Hepatocyte (in vitro differentiated cells): ENCODE measurements around the gene LPP. TPM values are rescaled to one million over a fixed set of nuclear protein-coding genes. Genes with fewer than 3 reads are reported as not detected.

Experiments
- DNase-seq: peaks from one replicate; pipeline ENCODE4 v3.0.0-alpha.2; 2016; ENCODE audit warnings: low spot score
- H2AFZ ChIP-seq: fragments of 200-600 bp; sonication (generic); 2 replicates; pipeline ENCODE4 v1.6.0; 2016; ENCODE audit warnings: antibody characterized with exemption, mild to moderate bottlenecking
- H3K27ac ChIP-seq: fragments of 200-600 bp; sonication (generic); 2 replicates; pipeline ENCODE4 v1.5.1; 2016; ENCODE audit warnings: mild to moderate bottlenecking
- H3K27me3 ChIP-seq: fragments of 200-600 bp; sonication (generic); 2 replicates; pipeline ENCODE4 v1.6.1; 2016
- H3K36me3 ChIP-seq: fragments of 200-600 bp; sonication (generic); replicated peaks from 2 replicates; pipeline ENCODE4 v1.5.1; 2016; ENCODE audit warnings: low read depth; ENCODE audit not compliant: insufficient read depth
- H3K4me1 ChIP-seq: fragments of 200-600 bp; sonication (generic); 2 replicates; pipeline ENCODE4 v1.5.1; 2016; ENCODE audit warnings: mild to moderate bottlenecking, moderate library complexity; ENCODE audit not compliant: insufficient read depth
- H3K4me2 ChIP-seq: fragments of 200-600 bp; sonication (generic); 2 replicates; pipeline ENCODE4 v1.6.0; 2016
- H3K4me3 ChIP-seq: fragments of 200-600 bp; sonication (generic); 2 replicates; pipeline ENCODE4 v1.5.1; 2016; ENCODE audit warnings: mild to moderate bottlenecking
- H3K79me2 ChIP-seq: fragments of 200-600 bp; sonication (generic); 2 replicates; pipeline ENCODE4 v1.6.0; 2017; ENCODE audit warnings: mild to moderate bottlenecking
- H3K9me2 ChIP-seq: fragments of 200-600 bp; sonication (generic); replicated peaks from 2 replicates; pipeline ENCODE4 v1.6.0; 2017; ENCODE audit warnings: mild to moderate bottlenecking; ENCODE audit not compliant: insufficient read depth
- H3K9me3 ChIP-seq: fragments of 200-600 bp; sonication (generic); 2 replicates; pipeline ENCODE4 v1.5.1; 2016; ENCODE audit warnings: low read depth, mild to moderate bottlenecking
- H4K20me1 ChIP-seq: fragments of 200-600 bp; sonication (generic); 2 replicates; pipeline ENCODE4 v1.6.0; 2016; ENCODE audit warnings: mild to moderate bottlenecking; ENCODE audit not compliant: insufficient read depth, poor library complexity, severe bottlenecking
- CTCF ChIP-seq: fragments of 200-600 bp; sonication (generic); IDR thresholded peaks from 2 replicates; pipeline ENCODE4 v1.5.1; 2016; ENCODE audit warnings: antibody characterized with exemption, mild to moderate bottlenecking; ENCODE audit not compliant: poor library complexity
- EZH2 ChIP-seq: fragments of 200-600 bp; sonication (generic); IDR thresholded peaks from 2 replicates; pipeline ENCODE4 v1.6.1; 2016; ENCODE audit warnings: antibody characterized with exemption, mild to moderate bottlenecking, borderline replicate concordance
- EZH2phosphoT487 ChIP-seq: fragments of 200-600 bp; sonication (generic); IDR thresholded peaks from one replicate; pipeline ENCODE4 v1.6.1; 2018; ENCODE audit warnings: antibody characterized with exemption, mild to moderate bottlenecking, low read depth, moderate library complexity; ENCODE audit not compliant: unreplicated experiment, severe bottlenecking
- WGBS: methylation state at CpG from one replicate; pipeline ENCODE4 v1.1.6; 2016; ENCODE audit warnings: low lambda C conversion rate; ENCODE audit errors: missing lambda C conversion rate; 5-methylcytosine and 5-hydroxymethylcytosine counted together
- polyA plus RNA-seq: library from polyadenylated mRNA; unstranded; fragments of >200 nt; fragmentation: Nextera tagmentation; extraction: Ambion mirVana; gene quantifications from 2 replicates; pipeline ENCODE4 v1.2.1, GENCODE V29; 2016
- total RNA-seq: library from RNA; depleted of rRNA; stranded (reverse); fragments of >200 nt; gene quantifications from 2 replicates; pipeline ENCODE4 v1.2.3, GENCODE V29; 2014

LPP gene
- total and polyA plus RNA-seq, 2 experiments from 2014 or later: 53.2 to 73.8 TPM

DNA sequence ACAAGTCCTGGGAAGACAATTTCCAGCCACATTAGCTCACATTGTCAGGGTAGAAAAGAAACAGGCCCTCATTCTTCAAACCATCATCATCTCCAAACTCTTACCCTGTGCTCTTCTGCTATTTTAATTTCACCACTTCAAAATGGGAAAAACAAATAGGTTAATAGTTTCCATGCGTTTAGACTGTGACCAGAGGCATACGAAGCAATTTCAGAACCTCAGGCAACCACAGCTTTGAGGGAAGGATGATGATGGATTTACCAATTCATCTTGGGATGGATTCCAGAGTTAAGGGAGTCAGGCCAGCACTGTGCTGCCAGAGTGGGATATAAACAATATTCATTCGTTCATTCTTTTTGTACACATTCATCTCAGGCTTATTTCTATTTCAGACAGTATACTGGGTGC lies 710.0 kb downstream of the LPP start:
- H3K4me1 ChIP-seq: peaks cover 11% of the 10 kb centered on the region
- no peak overlapping the region for H3K4me3 ChIP-seq
- no peaks in the 10 kb centered on the region for H3K36me3 ChIP-seq
- TF ChIP-seq EZH2phosphoT487 (no peak), EZH2 (no peak), CTCF (no peak)
- no peaks in the 10 kb centered on the region for H3K79me2 ChIP-seq
- H2AFZ ChIP-seq: no peak overlapping the region
- WGBS: 21% methylated on average over 3 of the region's 3 CpGs
- peak overlapping the region; percentile 56 for H3K27ac ChIP-seq
- no peaks in the 10 kb centered on the region for H3K9me2 ChIP-seq
- H3K27me3 ChIP-seq: no peaks in the 10 kb centered on the region
- DNase-seq: no peak
- H3K4me2 ChIP-seq: no peak overlapping the region
- no peaks in the 10 kb centered on the region for H3K9me3 ChIP-seq
- H4K20me1 ChIP-seq: no peaks in the 10 kb centered on the region

DNA sequence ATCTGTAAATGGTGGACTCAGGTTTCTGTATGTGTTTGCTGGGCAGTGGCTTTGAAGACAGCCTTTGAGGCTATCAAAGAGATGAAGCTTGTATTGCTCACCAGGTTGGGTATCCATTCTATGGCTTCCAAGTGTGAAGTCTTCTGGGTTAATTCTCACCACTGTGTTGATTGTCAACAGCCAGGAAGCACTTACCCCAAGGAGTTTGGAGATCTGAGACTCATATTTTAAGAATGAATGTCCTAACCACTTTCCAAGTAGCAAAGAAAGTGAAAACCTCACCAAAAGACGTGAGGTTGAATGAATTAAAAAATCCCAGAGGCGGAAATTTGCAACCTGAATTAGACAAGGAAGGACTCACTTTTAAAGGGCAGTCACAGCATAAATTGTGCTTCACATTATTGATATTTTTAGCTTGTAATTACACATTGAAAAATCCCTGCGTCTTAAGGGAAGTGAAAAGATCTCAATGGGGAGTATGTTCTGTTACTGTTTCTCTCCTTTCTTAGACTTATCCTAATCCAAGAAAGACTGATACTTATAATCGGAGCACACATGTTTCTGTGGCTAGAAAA lies 713.8 kb downstream of the LPP start:
- WGBS: 95% methylated on average over 4 of the region's 4 CpGs
- Histone ChIP-seq H3K4me1 (peaks cover 11% of the 10 kb centered on the region), H3K79me2 (no peaks in the 10 kb centered on the region), H3K9me2 (no peaks in the 10 kb centered on the region), H3K4me2 (no peak overlapping the region), H3K9me3 (no peaks in the 10 kb centered on the region), H2AFZ (no peak overlapping the region), H4K20me1 (no peaks in the 10 kb centered on the region), H3K4me3 (no peak overlapping the region), H3K36me3 (no peaks in the 10 kb centered on the region), H3K27me3 (no peaks in the 10 kb centered on the region), H3K27ac (no peak overlapping the region)
- DNase-seq: no peak
- TF ChIP-seq CTCF (no peak), EZH2 (no peak), EZH2phosphoT487 (no peak)

DNA sequence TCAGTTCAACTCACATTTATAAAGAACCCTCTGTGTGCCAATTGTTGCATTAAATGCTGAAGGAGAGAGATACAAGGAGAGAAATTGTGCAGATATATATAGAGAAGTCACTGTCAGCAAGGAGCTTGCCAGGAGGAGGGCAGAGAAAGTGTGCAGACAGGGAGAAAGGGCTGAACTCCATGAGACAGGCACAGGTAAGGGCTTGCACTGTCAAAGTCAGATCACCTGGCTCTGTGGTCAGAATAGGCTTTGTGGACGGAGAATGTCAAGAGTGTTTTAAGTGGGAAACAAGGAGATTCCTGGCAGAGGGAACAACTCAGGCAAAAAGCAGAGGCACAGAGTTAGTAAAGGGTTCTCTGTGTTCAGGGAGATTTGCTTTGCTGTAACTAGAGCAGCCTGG lies 714.8 kb downstream of the LPP start:
- Histone ChIP-seq H4K20me1 (no peaks in the 10 kb centered on the region), H3K9me2 (no peaks in the 10 kb centered on the region), H3K4me1 (peaks cover 4% of the 10 kb centered on the region), H3K4me3 (no peak overlapping the region), H3K4me2 (no peak overlapping the region), H3K79me2 (no peaks in the 10 kb centered on the region), H3K27me3 (no peaks in the 10 kb centered on the region), H3K36me3 (no peaks in the 10 kb centered on the region), H2AFZ (no peak overlapping the region), H3K9me3 (no peaks in the 10 kb centered on the region), H3K27ac (no peak overlapping the region)
- TF ChIP-seq EZH2phosphoT487 (no peak), EZH2 (no peak), CTCF (no peak)
- no peak for DNase-seq
- 96% methylated on average over 1 of the region's 1 CpG for WGBS

- Histone ChIP-seq H3K27me3 (no peaks in the 10 kb centered on the region), H3K79me2 (no peaks in the 10 kb centered on the region), H3K9me2 (no peaks in the 10 kb centered on the region), H3K4me3 (no peak overlapping the region), H2AFZ (no peak overlapping the region), H3K36me3 (no peaks in the 10 kb centered on the region), H3K4me1 (no peaks in the 10 kb centered on the region), H3K9me3 (no peaks in the 10 kb centered on the region), H3K27ac (no peak overlapping the region), H4K20me1 (no peaks in the 10 kb centered on the region), H3K4me2 (no peak overlapping the region)
- WGBS: 71% methylated on average over 3 of the region's 3 CpGs
- no peak for TF ChIP-seq EZH2phosphoT487
- no peak for TF ChIP-seq CTCF
- TF ChIP-seq EZH2: no peak
- DNase-seq: no peak
Measured at GRCh38 chr3:188869628-188870027, 715.7 kb downstream of the LPP start.
